Islet of Langerhans (tissue), 1 donor: ENCODE measurements around the gene RAB41.
A peak's percentile ranks its signal among the peaks of the same experiment; 100 is the strongest.
"Not testable (repeated sequence)": the region's sequence is repeated elsewhere in the genome, so short reads cannot be mapped to it uniquely, and the experiment has no call there.

Experiments
- FAIRE-seq: peaks from one replicate; lab custom pipeline; 2011; peaks lifted over from hg19 to GRCh38; lab: Jason Lieb, UNC

RAB41 gene

DNA sequence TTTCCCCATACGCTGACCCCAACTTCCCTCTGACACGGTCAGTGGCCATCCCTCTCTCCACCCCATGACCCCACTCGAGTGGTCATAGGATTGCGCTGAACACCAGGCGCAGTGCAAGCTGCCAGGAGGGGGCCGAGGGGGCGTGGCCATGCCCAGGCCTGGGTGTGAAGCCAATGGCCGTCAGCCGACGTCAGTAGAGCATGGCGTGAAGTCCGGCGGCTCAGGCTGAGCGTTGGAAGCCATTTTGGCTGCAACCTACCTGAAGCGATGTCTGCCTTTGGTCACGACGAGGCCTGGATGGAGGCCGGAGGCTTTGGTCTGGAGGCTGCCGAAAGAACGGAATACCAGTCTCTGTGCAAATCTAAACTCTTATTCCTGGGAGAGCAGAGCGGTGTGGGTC is at the start of gene RAB41:
Gene RAB41, plus strand, starts transcription at position 222 of the 400 bp plus-strand sequence. Its CDS starts 46 bp downstream, at position 268.
- FAIRE-seq = no peak

DNA sequence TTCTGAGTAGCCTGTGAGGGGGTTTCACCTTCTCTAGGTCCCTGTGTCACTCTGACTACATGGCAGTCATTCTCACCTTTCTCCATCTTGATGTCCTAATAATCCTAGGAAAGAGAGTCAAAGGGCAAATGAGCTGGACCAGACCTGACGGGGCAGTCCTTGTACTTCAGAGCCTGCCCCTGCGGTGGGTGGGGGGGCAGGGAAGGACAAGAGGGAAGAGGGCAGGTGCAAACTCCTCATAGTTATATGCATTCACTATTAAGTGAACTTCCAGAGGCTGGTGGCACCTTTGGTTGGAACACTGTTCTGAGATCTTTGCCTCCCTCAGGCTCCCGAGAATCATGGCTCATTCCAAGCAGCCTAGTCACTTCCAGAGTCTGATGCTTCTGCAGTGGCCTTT is 47.6 kb upstream of the RAB41 start, which contains the start of gene AWAT1:
Gene AWAT1, plus strand, starts transcription at position 301 of the 400 bp plus-strand sequence. Its CDS starts 41 bp downstream, at position 342.
- FAIRE-seq = no peak

- FAIRE-seq = no peak
Observed at GRCh38 chrX:70240751-70241150, 41.2 kb upstream of the RAB41 start.

- no peak for FAIRE-seq
Observed at GRCh38 chrX:70241501-70241900, 40.5 kb upstream of the RAB41 start.

DNA sequence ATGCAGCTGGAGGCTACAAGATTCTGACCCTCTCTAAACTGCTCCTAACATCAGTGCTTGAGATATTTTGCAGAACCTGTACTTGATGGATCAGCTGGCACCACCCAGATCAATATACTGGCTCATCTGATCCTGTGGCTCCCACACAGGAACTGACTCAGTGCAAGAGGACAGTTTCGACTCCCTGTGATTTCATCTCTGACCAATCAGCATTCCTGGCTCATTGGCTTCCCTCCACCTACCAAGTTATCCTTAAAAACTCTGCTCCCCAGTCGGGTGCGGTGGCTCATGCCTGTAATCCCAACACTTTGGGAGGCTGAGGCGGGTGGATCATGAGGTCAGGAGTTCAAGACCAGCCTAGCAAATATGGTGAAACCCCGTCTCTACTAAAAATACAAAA is 38.4 kb upstream of the RAB41 start:
- not testable (repeated sequence) for FAIRE-seq

- peak; percentile 85 for FAIRE-seq
Observed at GRCh38 chrX:70244881-70245280, 37.1 kb upstream of the RAB41 start.

DNA sequence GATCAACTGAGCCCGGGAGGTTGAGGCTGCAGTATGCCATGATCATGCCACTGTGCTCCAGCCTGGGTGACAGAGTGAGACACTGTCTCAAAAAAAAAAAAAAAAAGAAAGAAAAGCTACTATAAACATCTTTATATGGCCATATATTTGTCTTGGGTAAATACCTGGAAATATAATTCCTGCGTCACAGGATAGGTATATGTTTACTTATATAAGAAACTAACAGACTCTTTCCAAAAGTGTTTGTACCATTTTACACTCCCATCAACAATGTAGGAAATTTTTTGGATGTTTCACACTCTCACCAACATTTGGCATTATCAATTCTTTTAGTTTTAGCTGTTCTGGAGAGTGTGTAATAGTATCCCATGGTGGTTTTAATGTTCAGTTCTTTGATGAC is 34.7 kb upstream of the RAB41 start:
- FAIRE-seq = no peak

- FAIRE-seq = no peak
Observed at GRCh38 chrX:70252491-70252890, 29.5 kb upstream of the RAB41 start.

DNA sequence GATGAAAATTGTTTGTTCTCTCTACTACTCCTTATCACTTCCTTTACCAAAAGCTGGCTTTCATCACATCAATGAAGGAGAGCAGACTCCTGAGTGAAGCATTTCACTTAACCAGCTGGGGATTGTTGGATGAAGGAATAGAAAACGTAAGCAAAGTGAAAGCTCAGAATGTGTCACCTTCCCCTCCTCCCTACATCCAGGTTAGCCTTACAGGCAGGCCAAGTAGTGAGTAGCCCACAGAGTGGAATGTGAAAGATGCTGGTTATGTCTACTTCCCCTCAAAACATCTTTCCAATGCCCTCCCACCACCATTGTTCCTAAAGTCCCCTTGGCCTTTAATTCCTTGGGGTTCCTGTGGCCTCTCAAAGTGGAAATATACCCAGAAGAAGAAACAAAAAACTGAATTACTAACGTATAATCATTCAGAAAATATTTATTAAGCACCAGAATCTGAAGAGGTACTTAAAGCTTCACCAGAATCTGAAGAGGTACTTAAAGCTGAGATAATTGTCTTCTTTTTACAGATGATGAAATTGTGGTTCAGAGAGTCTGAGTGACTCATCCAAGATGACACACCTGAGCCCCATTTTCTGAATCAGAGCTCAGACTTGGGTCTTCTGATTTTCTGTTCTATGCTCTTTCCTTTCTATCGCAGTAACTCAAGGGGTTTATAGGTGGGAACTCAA is 28.5 kb upstream of the RAB41 start:
- FAIRE-seq = no peak

DNA sequence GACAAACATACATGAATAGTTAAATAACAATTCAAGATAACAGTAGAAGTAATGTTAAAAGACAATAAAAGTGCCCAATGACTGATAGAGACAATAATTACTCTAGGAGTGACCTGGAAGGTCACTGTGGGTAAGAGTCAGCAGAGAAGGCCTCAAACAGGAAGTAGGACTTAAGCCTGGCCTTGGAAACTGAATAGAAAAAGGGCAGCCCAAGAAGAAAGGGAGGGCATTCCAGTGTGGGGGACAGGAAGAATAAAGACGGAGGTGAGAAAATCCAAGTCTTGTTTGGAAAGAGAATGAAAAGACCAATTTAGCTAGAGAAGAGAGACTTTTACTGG is 27.9 kb upstream of the RAB41 start:
- no peak for FAIRE-seq

GRCh38 chrX:70254909-70255308 is 27.1 kb upstream of the RAB41 start:
- FAIRE-seq = no peak

DNA sequence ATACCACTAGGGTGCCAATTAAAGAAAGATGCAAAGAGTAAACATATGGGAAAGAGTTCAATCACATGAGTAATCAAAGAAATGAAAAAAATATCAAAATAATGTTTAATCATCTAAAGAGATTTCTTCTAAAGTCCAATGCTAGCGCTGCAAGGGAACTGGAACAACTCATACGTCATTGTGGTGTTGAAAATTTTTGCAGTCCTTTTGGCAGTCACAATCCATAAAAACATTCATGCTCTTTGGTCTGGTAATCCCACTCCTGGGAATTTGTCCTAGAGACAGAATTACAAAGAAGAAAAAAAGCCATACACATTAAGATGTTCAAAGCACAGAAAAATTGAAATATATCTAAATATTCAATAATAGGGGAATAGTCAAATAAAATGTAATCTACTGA is 26.5 kb upstream of the RAB41 start:
- no peak for FAIRE-seq

DNA sequence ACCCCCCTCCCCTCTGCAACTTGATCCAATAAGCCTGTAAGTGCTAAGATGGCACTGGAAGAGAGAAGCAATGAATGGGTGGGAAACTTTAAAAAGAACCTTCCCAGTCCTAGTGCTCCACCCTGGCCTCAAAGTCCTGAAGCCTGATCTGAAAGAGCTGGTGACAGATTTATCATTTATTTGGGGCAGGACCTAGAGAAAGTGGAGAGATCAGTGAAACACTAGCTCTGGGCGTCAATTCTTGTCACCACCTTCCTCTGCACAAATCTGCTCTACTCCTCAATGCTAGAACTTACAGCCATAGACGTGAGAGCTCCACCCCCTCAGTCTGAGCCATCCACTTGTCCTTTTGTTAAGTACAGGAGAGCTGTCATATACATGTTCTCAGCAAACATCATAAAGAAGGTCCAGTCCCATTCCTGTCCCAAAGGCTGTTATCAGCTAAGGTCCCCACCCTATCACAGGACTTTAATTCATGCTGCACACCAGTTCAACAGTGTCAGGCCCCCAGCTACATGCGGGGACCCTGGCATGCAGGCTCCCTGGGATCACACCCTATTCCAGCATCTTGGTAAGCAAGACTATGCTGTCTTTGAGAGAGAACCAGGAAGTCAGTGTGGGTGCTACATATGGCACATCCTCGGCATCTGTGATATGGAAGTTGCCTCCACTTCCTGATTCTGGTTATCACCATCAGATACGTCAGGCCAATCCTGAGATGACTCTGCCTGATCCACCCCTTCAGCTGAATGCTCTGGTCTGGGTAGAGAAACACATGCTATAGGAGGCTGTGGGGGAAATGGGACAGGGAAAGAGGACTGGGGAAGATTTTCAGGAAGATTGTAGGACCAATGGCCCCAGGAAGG is 24.3 kb upstream of the RAB41 start:
- no peak for FAIRE-seq

DNA sequence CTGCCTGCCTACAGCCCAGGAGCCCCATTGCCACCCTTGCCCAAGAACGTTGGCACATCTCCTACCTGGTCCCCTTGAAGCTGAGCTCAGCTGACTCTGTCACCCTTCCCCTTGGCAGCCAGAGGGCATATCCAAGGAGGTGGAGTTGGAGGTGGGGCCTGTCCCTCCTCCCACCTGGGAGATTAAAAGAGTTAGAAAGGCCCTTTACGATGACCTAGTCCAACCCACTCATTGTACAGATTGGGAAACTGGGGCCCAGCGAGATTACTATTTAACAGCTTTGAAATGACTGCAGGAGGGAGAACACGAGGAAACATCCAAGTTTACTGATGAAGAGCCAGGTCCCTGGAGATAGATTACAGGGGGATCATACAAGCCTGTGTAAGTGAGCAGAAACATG is 21.9 kb upstream of the RAB41 start, which contains the start of gene P2RY4:
Gene P2RY4, minus strand, starts transcription at position 101 of the 400 bp plus-strand sequence. CDS start 580 bp downstream, outside the sequence.
- no peak for FAIRE-seq

DNA sequence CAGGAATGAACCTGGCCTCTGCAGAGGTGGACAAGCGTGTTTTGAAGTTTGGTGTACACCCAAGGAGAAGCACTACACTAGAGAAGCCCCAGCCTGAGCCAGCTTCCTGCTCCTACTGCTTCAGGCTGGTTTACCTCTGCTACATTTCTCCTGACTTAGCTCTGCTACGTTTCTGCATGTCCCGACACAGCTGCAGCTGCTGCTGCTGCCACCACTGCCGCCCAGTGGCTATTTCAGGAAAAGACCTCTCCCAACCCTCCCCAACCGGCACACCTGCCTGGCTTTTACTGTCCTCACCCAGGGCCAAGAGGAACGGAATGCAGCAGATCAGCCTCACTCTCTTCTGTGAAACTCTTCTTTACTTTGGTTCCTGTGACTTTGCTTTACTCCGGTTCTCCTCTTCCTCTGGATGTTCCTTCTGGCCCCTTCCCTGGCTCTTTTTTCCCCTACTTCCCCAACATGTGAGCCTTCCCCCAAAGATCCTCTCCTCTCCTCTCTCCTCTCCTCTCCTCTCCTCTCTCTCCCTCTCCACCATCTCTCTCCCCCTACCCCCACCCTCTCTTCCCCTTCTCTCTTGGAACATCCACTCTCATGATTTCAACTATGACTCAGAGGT is 18.9 kb upstream of the RAB41 start:
- no peak for FAIRE-seq

DNA sequence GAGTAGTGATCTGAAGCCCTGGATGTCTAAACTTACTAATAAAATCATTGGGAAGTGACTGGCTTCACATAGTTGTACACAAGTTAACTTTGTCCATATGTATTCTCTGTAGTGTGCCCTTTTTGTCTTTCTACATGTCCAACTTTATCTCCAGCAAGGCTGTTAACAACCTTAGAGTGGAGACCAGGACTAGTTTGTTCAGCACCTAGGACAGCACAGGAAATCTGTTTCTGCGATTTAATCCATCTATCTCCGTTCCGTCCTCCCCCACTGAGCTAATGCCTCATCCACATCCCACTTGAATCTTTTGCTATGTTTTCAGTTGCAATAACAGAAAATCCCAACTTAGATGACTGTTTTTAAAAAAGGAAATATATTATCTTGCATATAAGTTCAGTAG is 17.2 kb upstream of the RAB41 start:
- no peak for FAIRE-seq

DNA sequence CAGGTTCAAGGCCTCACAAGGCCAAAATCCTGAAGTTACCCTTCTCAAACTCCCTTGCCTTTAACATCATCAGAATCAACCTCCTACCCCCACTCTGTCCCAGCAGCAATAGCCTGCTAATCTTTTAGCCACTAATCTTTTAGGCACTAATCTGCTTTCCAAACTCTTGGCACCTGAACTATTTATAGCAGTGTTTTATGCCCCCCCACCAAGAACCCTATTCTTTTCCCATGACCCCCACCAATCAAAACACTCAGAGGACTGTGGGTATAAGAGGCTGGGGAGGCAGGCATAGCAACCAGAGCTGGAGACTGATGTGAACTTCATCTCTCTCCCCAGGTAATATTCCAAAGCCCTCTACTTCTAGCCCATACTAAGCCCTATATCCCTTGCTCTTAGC is 13.9 kb upstream of the RAB41 start, which contains the start of gene ARR3:
Gene ARR3, plus strand, starts transcription at position 301 of the 400 bp plus-strand sequence. CDS start 1,052 bp downstream, outside the sequence.
- no peak for FAIRE-seq

DNA sequence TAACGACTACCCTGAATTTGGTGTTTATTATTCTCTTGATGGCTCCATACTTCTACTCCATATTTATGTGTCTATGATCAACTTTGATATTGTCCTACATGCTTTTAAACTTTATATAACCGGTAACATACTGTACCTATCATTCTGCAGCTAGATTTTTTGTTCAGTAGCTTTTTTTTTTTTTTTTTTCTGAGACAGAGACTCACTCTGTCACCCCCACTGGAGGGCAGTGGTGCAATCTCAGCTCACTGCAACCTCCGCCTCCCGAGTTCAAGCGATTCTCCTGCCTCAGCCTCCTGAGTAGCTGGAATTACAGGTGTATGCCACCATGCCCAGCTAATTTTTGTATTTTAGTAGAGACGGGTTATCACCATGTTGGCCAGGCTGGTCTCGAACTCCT is 7.9 kb upstream of the RAB41 start:
- not testable (repeated sequence) for FAIRE-seq

DNA sequence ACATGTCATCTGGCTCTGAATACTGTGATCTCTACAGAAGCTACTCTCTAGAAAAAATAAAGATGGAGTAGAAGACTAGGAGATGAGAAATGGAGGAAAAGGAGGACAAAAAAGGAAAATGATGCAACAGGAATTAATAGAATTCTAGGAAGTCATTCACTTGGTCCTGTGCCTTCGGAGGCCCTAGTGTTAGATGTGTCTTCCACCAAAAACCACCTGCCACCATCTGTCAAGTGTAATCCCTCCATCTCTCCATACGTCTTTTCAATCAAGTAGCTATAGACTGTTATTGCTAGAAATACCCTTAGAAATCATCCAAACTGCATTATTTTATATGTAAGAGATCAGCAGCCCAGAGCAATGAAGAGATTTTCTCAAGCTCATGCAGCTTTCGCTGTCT is 2.9 kb upstream of the RAB41 start:
- FAIRE-seq = no peak

GRCh38 chrX:70280573-70280972 is 1.4 kb upstream of the RAB41 start:
- FAIRE-seq = no peak

DNA sequence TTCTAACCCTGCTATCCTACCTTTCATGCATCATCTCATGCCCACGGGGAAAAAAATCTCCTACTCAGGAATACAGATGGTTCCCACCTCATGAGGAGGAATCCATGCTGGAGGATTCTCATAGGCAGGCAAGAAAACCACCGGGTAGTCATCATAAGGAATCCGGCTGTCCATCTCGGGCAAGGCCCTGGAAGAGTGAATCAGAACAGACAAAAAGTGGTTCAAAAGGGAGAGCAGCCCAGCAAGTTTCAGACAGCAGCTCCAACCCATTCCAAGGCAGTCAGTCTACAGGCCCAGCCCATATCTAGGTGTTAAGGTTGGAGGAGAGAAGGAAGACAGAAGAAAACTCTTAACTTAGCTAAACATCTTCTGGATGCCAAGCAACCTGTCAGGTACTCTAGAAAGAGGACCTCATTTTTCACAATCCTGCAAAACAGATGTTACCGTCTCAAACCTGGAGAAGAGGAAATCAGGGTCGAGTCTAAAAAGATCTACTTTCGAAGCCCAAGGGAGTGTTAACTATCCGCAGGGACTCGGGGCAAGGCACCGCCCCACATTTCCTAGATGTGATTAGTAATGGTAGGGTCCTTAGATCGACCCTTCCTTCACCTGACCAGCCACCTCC is 7.3 kb downstream of the RAB41 start:
- FAIRE-seq = no peak
